NCI-H1105 treated with DMSO at 0.1 percent for 48 hours (cell line): Measurements from ENCODE around the gene RAD51B.

Source experiments
- DNase-seq: peaks from one replicate; lab custom pipeline; 2025; lab: John Stamatoyannopoulos, UW

Gene RAD51B

GRCh38 chr14:68705741-68706283 is 886.2 kb downstream of the RAD51B start:
- no peak for DNase-seq

GRCh38 chr14:68707482-68707881 is 887.9 kb downstream of the RAD51B start:
- no peak for DNase-seq

GRCh38 chr14:68708343-68708742 is 888.8 kb downstream of the RAD51B start:
- DNase-seq = no peak

- DNase-seq = no peak
Observed at GRCh38 chr14:68709007-68709406, 889.4 kb downstream of the RAD51B start.

GRCh38 chr14:68710776-68711175 is 891.2 kb downstream of the RAD51B start:
- no peak for DNase-seq

GRCh38 chr14:68711561-68712309 is 892.2 kb downstream of the RAD51B start:
- no peak for DNase-seq

- no peak for DNase-seq
Observed at GRCh38 chr14:68712703-68713370, 893.3 kb downstream of the RAD51B start.

- DNase-seq = no peak
Observed at GRCh38 chr14:68713782-68714181, 894.2 kb downstream of the RAD51B start.

- no peak for DNase-seq
Observed at GRCh38 chr14:68714991-68715924, 895.7 kb downstream of the RAD51B start.

- no peak for DNase-seq
Observed at GRCh38 chr14:68716698-68717097, 897.1 kb downstream of the RAD51B start.

GRCh38 chr14:68718023-68718990 is 898.7 kb downstream of the RAD51B start:
- no peak for DNase-seq

GRCh38 chr14:68719634-68720384 is 900.2 kb downstream of the RAD51B start:
- no peak for DNase-seq

- no peak for DNase-seq
Observed at GRCh38 chr14:68722186-68722585, 902.6 kb downstream of the RAD51B start.

GRCh38 chr14:68722968-68723566 is 903.5 kb downstream of the RAD51B start:
- no peak for DNase-seq

- no peak for DNase-seq
Observed at GRCh38 chr14:68723808-68724268, 904.3 kb downstream of the RAD51B start.

GRCh38 chr14:68724914-68725313 is 905.3 kb downstream of the RAD51B start:
- DNase-seq = no peak

GRCh38 chr14:68726093-68726695 is 906.6 kb downstream of the RAD51B start:
- no peak for DNase-seq

GRCh38 chr14:68727315-68728047 is 907.9 kb downstream of the RAD51B start:
- no peak for DNase-seq
